HG03442 (cell line): ENCODE measurements around the gene ESYT3.

ENCODE experiments used
- ATAC-seq: cut with Tn5 transposase; IDR thresholded peaks from one replicate; pipeline ENCODE4 v1.9.1; 2021; ENCODE audit warnings: mild to moderate bottlenecking, moderate library complexity; ENCODE audit not compliant: unreplicated experiment

Gene ESYT3

GRCh38 chr3:138459619-138460535, 25.5 kb downstream of the ESYT3 start:
- ATAC-seq, result no peak

- no peak for ATAC-seq
These were observed 26.3 kb downstream of the ESYT3 start for GRCh38 chr3:138460536-138461205.

- no peak for ATAC-seq
These were observed 26.8 kb downstream of the ESYT3 start for GRCh38 chr3:138461246-138461645.

- ATAC-seq, result no peak
These were observed 27.5 kb downstream of the ESYT3 start for GRCh38 chr3:138461896-138462295.

- ATAC-seq, result no peak
These were observed 29.5 kb downstream of the ESYT3 start for GRCh38 chr3:138463724-138464490.

GRCh38 chr3:138464491-138464860, 30.1 kb downstream of the ESYT3 start:
- ATAC-seq, result no peak

GRCh38 chr3:138465451-138465850, 31.0 kb downstream of the ESYT3 start:
- no peak for ATAC-seq

GRCh38 chr3:138465925-138466324, 31.5 kb downstream of the ESYT3 start:
- no peak for ATAC-seq

- ATAC-seq, result no peak
These were observed 33.5 kb downstream of the ESYT3 start for GRCh38 chr3:138467931-138468330.

GRCh38 chr3:138468451-138468850, 34.0 kb downstream of the ESYT3 start:
- no peak for ATAC-seq

GRCh38 chr3:138468886-138469285, 34.5 kb downstream of the ESYT3 start:
- no peak for ATAC-seq

GRCh38 chr3:138469874-138470273, 35.5 kb downstream of the ESYT3 start:
- ATAC-seq, result no peak

GRCh38 chr3:138470687-138471086, 36.3 kb downstream of the ESYT3 start:
- ATAC-seq, result no peak

- no peak for ATAC-seq
These were observed 37.1 kb downstream of the ESYT3 start for GRCh38 chr3:138471481-138471880.

- no peak for ATAC-seq
These were observed 37.9 kb downstream of the ESYT3 start for GRCh38 chr3:138472141-138472825.

GRCh38 chr3:138473391-138473790, 39.0 kb downstream of the ESYT3 start:
- ATAC-seq, result no peak

- ATAC-seq, result no peak
These were observed 39.7 kb downstream of the ESYT3 start for GRCh38 chr3:138474163-138474562.

GRCh38 chr3:138476526-138476925, 42.1 kb downstream of the ESYT3 start:
- ATAC-seq, result no peak

- no peak for ATAC-seq
These were observed 42.7 kb downstream of the ESYT3 start for GRCh38 chr3:138477120-138477519.

GRCh38 chr3:138477801-138478200, 43.4 kb downstream of the ESYT3 start:
- ATAC-seq, result no peak

GRCh38 chr3:138479438-138479863, 45.0 kb downstream of the ESYT3 start:
- no peak for ATAC-seq
